ENCODE results near the gene HSD3B1.

Gene HSD3B1

GRCh38 chr1:119506941-119507340 lies at the start of gene HSD3B1:
Gene HSD3B1 (plus strand): TSS chr1:119507210. CDS start chr1:119507477, 267 bp downstream.
- peak; percentile 58 for DNase-seq (ENCODE audit: low read depth)
- no peak for TF ChIP-seq CTCF (IDR thresholded peaks at IDR 0.05; ENCODE audit: control insufficient read depth, extremely low read depth, insufficient read depth)
- no peak within 1 kb of the TSS for H3K4me3 ChIP-seq (ENCODE audit: low read depth, low read length)

GRCh38 chr1:119462964-119463363 lies 44.0 kb upstream of the HSD3B1 start:
- no peak for DNase-seq (ENCODE audit: low read depth)
- H3K4me3 ChIP-seq (ENCODE audit: low read depth, low read length): no peak overlapping the region
- no peak for TF ChIP-seq CTCF (IDR thresholded peaks at IDR 0.05; ENCODE audit: control insufficient read depth, extremely low read depth, insufficient read depth)

- no peak for TF ChIP-seq CTCF (IDR thresholded peaks at IDR 0.05; ENCODE audit: control insufficient read depth, extremely low read depth, insufficient read depth)
- no peak overlapping the region for H3K4me3 ChIP-seq (ENCODE audit: low read depth, low read length)
- DNase-seq (ENCODE audit: low read depth): no peak
These were observed 43.4 kb upstream of the HSD3B1 start for GRCh38 chr1:119463569-119463968.

GRCh38 chr1:119466445-119466844 lies 40.6 kb upstream of the HSD3B1 start:
- H3K4me3 ChIP-seq (ENCODE audit: low read depth, low read length): no peak overlapping the region
- TF ChIP-seq CTCF (IDR thresholded peaks at IDR 0.05; ENCODE audit: control insufficient read depth, extremely low read depth, insufficient read depth): no peak
- DNase-seq (ENCODE audit: low read depth): no peak

GRCh38 chr1:119467219-119467618 lies 39.8 kb upstream of the HSD3B1 start:
- DNase-seq (ENCODE audit: low read depth): no peak
- no peak for TF ChIP-seq CTCF (IDR thresholded peaks at IDR 0.05; ENCODE audit: control insufficient read depth, extremely low read depth, insufficient read depth)
- H3K4me3 ChIP-seq (ENCODE audit: low read depth, low read length): no peak overlapping the region

GRCh38 chr1:119467857-119468668 lies 38.9 kb upstream of the HSD3B1 start:
- DNase-seq (ENCODE audit: low read depth): no peak

More at GRCh38 chr1:119467857-119468668, 38.9 kb upstream of the HSD3B1 start:
- no peak overlapping the region for H3K4me3 ChIP-seq (ENCODE audit: low read depth, low read length)
- TF ChIP-seq CTCF (IDR thresholded peaks at IDR 0.05; ENCODE audit: control insufficient read depth, extremely low read depth, insufficient read depth): no peak
